Tibial artery (tissue), 4 donors: Measurements from ENCODE around the gene SHE.

ENCODE experiments used
- DNase-seq, 2 donors: peaks; one replicate each; pipeline ENCODE4 v3.0.0-alpha.2; 2019
- H3K27ac ChIP-seq, 2 donors: fragments of 200-600 bp; sonication (generic) in 1 of 2; 1 replicate in 1 of 2; 2 replicates in 1 of 2; pipeline ENCODE4 v1.5.1; 2018 to 2019; ENCODE audit warnings: mild to moderate bottlenecking in 1 of 2
- H3K27me3 ChIP-seq, 2 donors: fragments of 200-600 bp; sonication (generic) in 1 of 2; one replicate each; pipeline versions ENCODE4 v1.5.1 to v1.6.0; 2016 to 2019
- H3K36me3 ChIP-seq, 3 donors: fragments of 200-600 bp; sonication (generic) in 2 of 3; one replicate each; pipeline ENCODE4 v1.5.1; 2016 to 2019; ENCODE audit warnings: mild to moderate bottlenecking in 2 of 3
- H3K4me1 ChIP-seq, 4 donors: fragments of 200-600 bp; sonication (generic) in 2 of 4; 1 replicate in 3 of 4; 2 replicates in 1 of 4; pipeline ENCODE4 v1.5.1; 2016 to 2019
- H3K4me3 ChIP-seq, 2 donors: fragments of 200-600 bp; sonication (generic) in 1 of 2; 1 replicate in 1 of 2; 2 replicates in 1 of 2; pipeline ENCODE4 v1.5.1; 2018 to 2019; ENCODE audit warnings: mild to moderate bottlenecking in 2 of 2
- H3K9me3 ChIP-seq, 3 donors: fragments of 200-600 bp; sonication (generic) in 1 of 3; one replicate each; pipeline ENCODE4 v1.5.1; 2016 to 2019
- CTCF ChIP-seq, 2 experiments: fragments of 200-600 bp in 1 of 2; fragments of 450-650 bp in 1 of 2; IDR thresholded peaks; one replicate each; pipeline ENCODE4 v1.5.1; 2017 to 2019; ENCODE audit warnings: antibody characterized with exemption in 2 of 2, mild to moderate bottlenecking in 1 of 2, moderate library complexity in 1 of 2
- intact Hi-C: fragments of 100-400 bp; cut with DNase I; formaldehyde crosslinking; loops from one replicate; pipeline ENCODE4 v1.15.0; 2023; ENCODE audit warnings: low total_unique reads

SHE gene

GRCh38 chr1:154502066-154502743, at the start of gene SHE, which contains the start of gene TDRD10:
Gene SHE (minus strand): TSS chr1:154502412. CDS start chr1:154502026, 386 bp downstream.
Gene TDRD10 (plus strand): TSS chr1:154502219. CDS start chr1:154506904, 4,685 bp downstream.
- Histone ChIP-seq H3K27me3 (peaks cover 0 to 66% of the 10 kb centered on the region in 2 donors), H3K27ac (peak within 1 kb of the TSS in 1 of 2 donors; percentile 35), H3K36me3 (no peaks in the 10 kb centered on the region), H3K4me1 (peaks cover 0 to 17% (median 11%) of the 10 kb centered on the region in 4 donors), H3K4me3 (peak within 1 kb of the TSS; percentile 41 to 54), H3K9me3 (peaks cover 0 to 7% (median 3%) of the 10 kb centered on the region in 3 donors)
- intact Hi-C loops, result no loop called here
- no peak for TF ChIP-seq CTCF (IDR thresholded peaks at IDR 0.05)
- DNase-seq, result peak in 1 of 2 donors; percentile 36

DNA sequence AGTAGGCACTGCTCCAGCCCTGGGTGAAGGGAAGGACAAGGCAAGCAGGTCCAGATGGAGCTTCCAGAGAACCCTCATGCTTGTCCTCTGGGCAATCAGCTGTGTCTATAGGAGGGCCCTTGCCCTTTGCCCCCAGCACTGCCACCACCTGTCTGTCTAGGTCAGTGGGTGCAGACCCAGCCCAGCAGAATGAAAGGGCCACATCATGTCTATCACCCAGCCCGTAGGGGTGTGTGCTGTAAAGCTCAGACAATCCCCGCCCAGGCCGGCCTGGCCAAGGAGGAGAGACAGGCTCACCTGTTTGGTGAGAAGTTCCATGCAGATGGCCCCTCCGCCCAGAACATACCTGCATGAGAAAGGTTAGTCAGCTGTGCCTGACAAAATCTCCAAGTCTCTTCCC, 49.3 kb upstream of the SHE start:
- intact Hi-C loops, result loop anchor here (10.0 kb wide), 1 partner anchor 227 kb away; the partner anchor contains the start of genes AQP10 and ATP8B2
- no peak overlapping the region for H3K27ac ChIP-seq
- H3K27me3 ChIP-seq, result no peaks in the 10 kb centered on the region
- peaks cover 0 to 9% (median 4%) of the 10 kb centered on the region in 4 donors for H3K4me1 ChIP-seq
- no peak overlapping the region for H3K4me3 ChIP-seq
- no peak for DNase-seq
- no peak for TF ChIP-seq CTCF (IDR thresholded peaks at IDR 0.05)
- no peaks in the 10 kb centered on the region for H3K9me3 ChIP-seq
- peaks cover 69 to 74% (median 71%) of the 10 kb centered on the region in 3 donors for H3K36me3 ChIP-seq

DNA sequence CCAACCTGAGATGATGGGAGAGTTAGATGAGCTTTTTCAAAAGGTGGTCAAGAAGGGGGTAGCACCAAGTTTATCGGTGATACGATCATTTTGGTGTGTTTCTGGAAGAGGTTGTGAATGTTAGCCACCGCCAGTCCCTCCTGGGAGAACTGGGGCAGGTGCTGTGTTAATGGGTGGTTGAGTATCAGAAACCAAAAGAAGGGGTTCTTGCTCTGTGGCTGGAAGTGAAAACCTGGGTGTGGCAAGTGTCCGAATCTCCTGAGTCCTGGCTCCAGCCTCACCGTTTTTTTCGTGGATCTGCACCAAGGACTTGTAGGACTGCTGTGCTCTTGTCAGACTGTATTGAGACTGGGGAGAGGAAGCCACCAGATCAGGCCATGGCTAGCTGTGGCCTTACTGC, 48.4 kb upstream of the SHE start:
- no peak overlapping the region for H3K27ac ChIP-seq
- no peaks in the 10 kb centered on the region for H3K9me3 ChIP-seq
- H3K4me3 ChIP-seq, result no peak overlapping the region
- peaks cover 67 to 71% (median 68%) of the 10 kb centered on the region in 3 donors for H3K36me3 ChIP-seq
- H3K4me1 ChIP-seq, result peaks cover 0 to under 1% (median under 1%) of the 10 kb centered on the region in 4 donors
- intact Hi-C loops, result loop anchor here (10.0 kb wide), 1 partner anchor 226 kb away; the partner anchor contains the start of genes AQP10 and ATP8B2
- TF ChIP-seq CTCF (IDR thresholded peaks at IDR 0.05), result no peak
- no peak for DNase-seq
- no peaks in the 10 kb centered on the region for H3K27me3 ChIP-seq

DNA sequence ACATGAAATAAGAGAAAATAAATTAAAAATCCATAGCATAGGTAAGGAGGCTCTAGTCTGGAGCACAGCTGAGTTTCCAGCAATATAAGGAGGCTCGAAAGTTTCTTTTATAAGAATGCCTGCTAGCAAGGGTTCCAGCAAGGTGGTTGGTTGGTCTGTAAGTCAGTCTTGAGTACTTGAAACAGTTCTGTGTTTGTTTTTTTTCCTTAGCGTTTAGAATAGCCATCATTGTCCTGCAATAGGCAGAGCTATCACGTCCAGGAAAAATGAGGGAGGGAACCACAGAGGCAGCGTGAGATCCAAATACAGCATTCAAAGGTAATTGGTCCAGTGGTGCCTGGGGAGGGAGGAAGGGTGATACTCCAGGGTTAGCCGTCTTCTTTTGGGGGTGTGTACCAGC, 47.9 kb upstream of the SHE start:
- no peak overlapping the region for H3K4me3 ChIP-seq
- no peaks in the 10 kb centered on the region for H3K9me3 ChIP-seq
- H3K4me1 ChIP-seq, result no peaks in the 10 kb centered on the region
- no peaks in the 10 kb centered on the region for H3K27me3 ChIP-seq
- no peak overlapping the region for H3K27ac ChIP-seq
- TF ChIP-seq CTCF (IDR thresholded peaks at IDR 0.05), result no peak
- peaks cover 61 to 65% (median 62%) of the 10 kb centered on the region in 3 donors for H3K36me3 ChIP-seq
- intact Hi-C loops, result loop anchor here (10.0 kb wide), 1 partner anchor 225 kb away; the partner anchor contains the start of genes AQP10 and ATP8B2
- DNase-seq, result no peak

DNA sequence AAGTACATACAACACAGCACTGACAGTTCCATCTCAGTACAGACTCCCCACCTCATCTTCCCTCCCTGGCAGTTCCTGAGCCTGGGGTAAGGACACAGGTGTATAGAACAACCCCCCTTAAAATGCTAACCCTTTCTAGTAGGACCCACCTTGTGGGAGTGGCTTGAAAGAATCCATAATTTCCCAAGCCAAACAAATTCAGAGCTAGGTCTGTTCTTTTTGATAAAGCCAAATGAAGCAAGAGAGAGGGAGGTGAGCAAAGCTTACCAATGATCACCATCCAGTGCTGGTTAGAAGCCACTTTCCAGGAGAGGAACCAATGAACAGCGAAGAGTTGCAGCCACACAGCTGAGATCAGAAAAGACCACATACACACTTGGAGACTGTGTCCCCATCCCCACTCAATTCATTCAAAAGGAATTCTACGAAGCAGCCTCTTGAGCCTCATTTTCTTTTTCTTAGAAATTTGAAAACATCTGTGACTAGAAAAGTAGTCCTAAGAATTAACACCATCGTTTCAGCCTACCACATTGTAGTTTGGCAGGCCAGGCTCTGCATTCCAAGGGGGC, 47.1 kb upstream of the SHE start:
- Histone ChIP-seq H3K9me3 (no peaks in the 10 kb centered on the region), H3K27me3 (no peaks in the 10 kb centered on the region), H3K36me3 (peaks cover 53 to 57% (median 54%) of the 10 kb centered on the region in 3 donors), H3K4me1 (no peaks in the 10 kb centered on the region), H3K27ac (no peak overlapping the region), H3K4me3 (no peak overlapping the region)
- DNase-seq, result no peak
- TF ChIP-seq CTCF (IDR thresholded peaks at IDR 0.05), result no peak
- intact Hi-C loops, result loop anchor here (5.0 kb wide), 1 partner anchor 67 kb away; no protein-coding TSS in a partner anchor
